GM19372 (cell line): Measurements from ENCODE around the gene USH1C.

Experiments
- ATAC-seq: cut with Tn5 transposase; IDR thresholded peaks from one replicate; pipeline ENCODE4 v1.9.1; 2021; ENCODE audit warnings: mild to moderate bottlenecking, low read depth, moderate library complexity; ENCODE audit not compliant: unreplicated experiment

The USH1C gene

GRCh38 chr11:17550450-17551346 lies 6.5 kb upstream of the USH1C start:
- no peak for ATAC-seq

GRCh38 chr11:17548444-17548843 lies 4.2 kb upstream of the USH1C start:
- ATAC-seq, result no peak

- no peak for ATAC-seq
These were observed 3.7 kb upstream of the USH1C start for GRCh38 chr11:17547932-17548331.

GRCh38 chr11:17547051-17547577 lies 2.9 kb upstream of the USH1C start, which contains the start of gene OTOG:
Gene OTOG (plus strand): TSS chr11:17547259. CDS start chr11:17547373, 114 bp downstream.
- ATAC-seq, result no peak

GRCh38 chr11:17546240-17546639 lies 2.0 kb upstream of the USH1C start:
- no peak for ATAC-seq

GRCh38 chr11:17543574-17544180 lies 539 bp downstream of the USH1C start:
- no peak for ATAC-seq

GRCh38 chr11:17543041-17543440 lies 1.2 kb downstream of the USH1C start:
- no peak for ATAC-seq

GRCh38 chr11:17542249-17542648 lies 2.0 kb downstream of the USH1C start:
- ATAC-seq, result no peak

GRCh38 chr11:17541330-17541885 lies 2.8 kb downstream of the USH1C start:
- no peak for ATAC-seq

- ATAC-seq, result no peak
These were observed 3.4 kb downstream of the USH1C start for GRCh38 chr11:17540807-17541206.

GRCh38 chr11:17538731-17539130 lies 5.5 kb downstream of the USH1C start:
- ATAC-seq, result no peak

- ATAC-seq, result no peak
These were observed 6.2 kb downstream of the USH1C start for GRCh38 chr11:17538054-17538453.

- ATAC-seq, result no peak
These were observed 7.0 kb downstream of the USH1C start for GRCh38 chr11:17537261-17537660.

- no peak for ATAC-seq
These were observed 8.7 kb downstream of the USH1C start for GRCh38 chr11:17535488-17535887.

- ATAC-seq, result no peak
These were observed 10.3 kb downstream of the USH1C start for GRCh38 chr11:17533778-17534415.

GRCh38 chr11:17533341-17533740 lies 10.9 kb downstream of the USH1C start:
- no peak for ATAC-seq

- ATAC-seq, result no peak
These were observed 11.4 kb downstream of the USH1C start for GRCh38 chr11:17532784-17533183.

- ATAC-seq, result no peak
These were observed 12.5 kb downstream of the USH1C start for GRCh38 chr11:17531636-17532113.

GRCh38 chr11:17531071-17531600 lies 13.1 kb downstream of the USH1C start:
- no peak for ATAC-seq

- ATAC-seq, result no peak
These were observed 14.4 kb downstream of the USH1C start for GRCh38 chr11:17529844-17530185.
